HG03045 (cell line): Measurements from ENCODE around the gene STON1.
"Not testable (repeated sequence)": the region's sequence is repeated elsewhere in the genome, so short reads cannot be mapped to it uniquely, and the experiment has no call there.

ENCODE experiments used
- ATAC-seq: cut with Tn5 transposase; IDR thresholded peaks from one replicate; pipeline ENCODE4 v1.9.1; 2021; ENCODE audit warnings: mild to moderate bottlenecking, moderate library complexity; ENCODE audit not compliant: unreplicated experiment

STON1 gene, protein sequence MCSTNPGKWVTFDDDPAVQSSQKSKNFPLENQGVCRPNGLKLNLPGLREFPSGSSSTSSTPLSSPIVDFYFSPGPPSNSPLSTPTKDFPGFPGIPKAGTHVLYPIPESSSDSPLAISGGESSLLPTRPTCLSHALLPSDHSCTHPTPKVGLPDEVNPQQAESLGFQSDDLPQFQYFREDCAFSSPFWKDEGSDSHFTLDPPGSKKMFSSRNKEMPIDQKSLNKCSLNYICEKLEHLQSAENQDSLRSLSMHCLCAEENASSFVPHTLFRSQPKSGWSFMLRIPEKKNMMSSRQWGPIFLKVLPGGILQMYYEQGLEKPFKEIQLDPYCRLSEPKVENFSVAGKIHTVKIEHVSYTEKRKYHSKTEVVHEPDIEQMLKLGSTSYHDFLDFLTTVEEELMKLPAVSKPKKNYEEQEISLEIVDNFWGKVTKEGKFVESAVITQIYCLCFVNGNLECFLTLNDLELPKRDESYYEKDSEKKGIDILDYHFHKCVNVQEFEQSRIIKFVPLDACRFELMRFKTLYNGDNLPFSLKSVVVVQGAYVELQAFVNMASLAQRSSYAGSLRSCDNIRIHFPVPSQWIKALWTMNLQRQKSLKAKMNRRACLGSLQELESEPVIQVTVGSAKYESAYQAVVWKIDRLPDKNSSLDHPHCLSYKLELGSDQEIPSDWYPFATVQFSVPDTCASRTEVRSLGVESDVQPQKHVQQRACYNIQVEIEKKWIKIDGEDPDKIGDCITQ

GRCh38 chr2:48530033-48530811, at the start of gene STON1:
Gene STON1, plus strand, starts transcription at chr2:48530154. Its CDS starts 50,480 bp downstream, at chr2:48580634.
- ATAC-seq, result peak; percentile 44

GRCh38 chr2:48480526-48480925, 49.4 kb upstream of the STON1 start:
- no peak for ATAC-seq

DNA sequence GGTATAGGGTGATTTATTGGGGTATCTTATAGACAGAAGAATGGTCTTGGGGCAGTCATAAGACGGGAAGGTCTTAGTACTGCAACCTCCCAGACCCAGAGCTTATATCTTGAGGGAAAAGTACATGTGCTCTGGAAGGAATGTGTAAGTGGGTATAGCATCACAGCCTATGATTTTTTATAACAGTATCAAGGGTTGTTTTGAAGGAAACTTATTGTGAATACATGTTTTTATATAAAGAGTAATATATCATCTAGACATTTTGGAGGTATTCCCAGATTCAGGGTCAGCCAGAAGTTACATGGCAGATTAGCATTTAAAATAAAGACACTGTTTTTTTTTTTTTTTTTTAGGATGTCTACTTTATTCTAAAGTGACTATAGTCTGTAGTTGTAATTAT, 47.6 kb upstream of the STON1 start:
- no peak for ATAC-seq

DNA sequence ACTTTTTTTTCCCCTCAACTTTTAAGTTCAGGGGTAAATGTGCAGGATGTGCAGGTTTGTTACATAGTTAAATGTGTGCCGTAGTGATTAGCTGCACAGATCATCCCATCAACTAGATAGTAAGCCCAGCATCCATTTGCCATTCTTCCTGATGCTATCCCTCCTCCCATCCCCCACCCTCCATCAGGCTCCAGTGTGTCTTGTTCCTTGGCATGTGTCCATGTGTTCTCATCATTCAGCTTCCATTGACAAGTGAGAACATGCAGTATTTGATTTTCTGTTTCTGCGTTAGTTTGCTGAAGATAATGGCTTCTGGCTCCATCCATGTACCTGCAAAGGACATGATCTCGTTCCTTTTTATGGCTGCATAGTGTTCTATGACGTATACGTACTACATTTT, 47.2 kb upstream of the STON1 start:
- ATAC-seq, result no peak

DNA sequence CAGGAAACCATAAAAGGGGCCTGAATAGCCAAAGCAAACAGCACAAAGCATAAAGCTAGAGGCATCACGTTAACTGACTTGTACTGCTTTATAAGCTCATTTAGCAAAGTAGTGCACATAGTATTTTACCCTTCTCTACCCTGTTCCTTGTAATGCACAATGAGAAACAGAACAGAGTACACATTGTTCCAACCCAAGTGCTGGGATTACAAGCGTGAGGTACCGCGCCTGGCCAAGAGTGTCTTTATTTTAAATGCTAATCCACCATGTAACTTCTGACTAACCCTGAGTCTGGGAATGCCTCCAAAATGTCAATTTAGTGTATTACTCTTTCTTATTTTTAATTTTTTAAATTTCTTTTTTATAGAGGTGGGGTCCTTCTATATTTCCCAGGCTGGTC, 46.4 kb upstream of the STON1 start:
- no peak for ATAC-seq

DNA sequence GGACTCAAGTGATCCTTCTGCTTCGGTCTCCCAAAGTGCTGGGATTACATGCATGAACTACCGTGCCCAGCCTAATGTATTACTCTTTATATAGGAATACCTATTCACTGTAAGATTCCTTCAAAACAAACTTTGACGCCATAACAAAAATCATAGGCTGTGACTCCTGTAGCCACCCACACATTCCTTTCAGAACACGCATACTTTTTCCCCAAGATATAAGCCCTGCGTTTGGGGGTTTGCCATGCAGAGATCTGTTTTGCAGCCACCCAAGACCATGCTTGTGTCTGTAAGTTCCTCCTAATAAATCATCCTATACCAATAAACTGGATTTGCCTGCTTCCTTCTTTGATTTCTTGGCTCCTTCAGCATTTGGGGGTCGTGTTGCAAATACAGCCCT, 46.0 kb upstream of the STON1 start:
- ATAC-seq, result no peak

DNA sequence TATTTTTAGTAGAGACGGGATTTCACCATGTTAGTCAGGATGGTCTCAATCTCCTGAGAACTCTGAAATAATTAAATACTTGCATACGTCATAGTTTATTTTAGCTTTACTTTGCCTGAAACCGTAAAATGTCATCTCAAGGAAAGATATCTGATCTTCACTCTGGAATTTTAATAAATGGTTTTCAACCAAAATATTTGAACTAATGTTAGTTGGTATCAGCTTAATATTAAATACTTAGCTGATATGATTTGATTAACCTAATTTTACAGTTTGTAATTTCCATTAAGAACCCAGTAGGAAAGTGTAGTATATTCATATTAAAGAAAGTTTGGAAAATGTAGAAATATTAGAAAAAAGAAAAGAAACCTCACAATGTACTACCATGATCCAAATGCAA, 41.4 kb upstream of the STON1 start:
- ATAC-seq, result no peak

DNA sequence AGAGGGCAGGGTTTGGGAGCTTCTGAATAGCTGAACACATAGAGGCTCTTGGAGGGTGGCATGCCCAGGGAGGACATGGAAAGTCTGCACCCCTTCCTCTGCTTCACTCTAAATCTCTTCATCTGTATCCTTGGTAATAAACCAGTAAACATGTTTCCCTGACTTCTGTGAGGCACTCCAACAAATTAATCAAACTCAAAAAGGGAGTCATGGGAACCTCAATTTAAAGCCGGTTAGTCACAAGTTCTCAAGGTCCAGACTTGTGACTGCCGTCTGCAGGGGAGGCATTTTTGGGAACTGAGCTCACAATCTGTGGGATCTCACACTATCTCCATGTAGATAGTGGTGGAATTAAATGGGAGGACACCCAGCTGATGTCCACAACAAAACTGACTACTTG, 33.1 kb upstream of the STON1 start:
- ATAC-seq, result no peak

DNA sequence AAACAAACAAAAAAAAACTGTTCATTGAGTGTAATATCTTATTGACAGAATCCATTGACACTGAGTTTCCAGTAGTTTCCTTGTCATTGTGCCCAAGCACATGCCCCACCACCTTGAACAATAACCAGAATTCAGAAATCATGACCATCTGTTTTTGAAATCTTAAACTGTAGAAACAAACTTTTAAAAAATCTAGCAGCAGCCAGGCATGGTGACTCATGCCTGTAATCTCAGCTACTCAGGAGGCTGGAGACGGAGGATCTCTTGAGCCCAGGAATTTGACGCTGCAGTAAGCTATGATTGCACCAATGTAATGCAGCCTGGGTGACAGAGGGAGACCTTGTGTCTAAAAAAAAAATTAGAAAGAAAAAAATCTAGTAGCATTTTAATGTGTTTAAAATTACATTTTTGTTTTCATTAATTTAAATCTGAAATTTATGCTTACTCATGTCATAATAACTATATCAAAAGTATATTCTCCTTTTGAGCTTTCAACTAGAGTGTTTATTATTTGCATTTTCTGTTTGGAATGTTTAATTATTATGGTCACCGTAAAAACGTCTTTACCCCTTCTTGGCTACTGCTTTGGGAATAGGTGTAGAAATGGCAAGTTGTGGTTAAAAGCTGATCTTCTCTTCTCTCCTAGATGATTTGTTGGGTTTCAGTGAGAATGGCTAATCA, 25.2 kb upstream of the STON1 start:
- ATAC-seq, result no peak

GRCh38 chr2:48507111-48507510, 22.8 kb upstream of the STON1 start:
- no peak for ATAC-seq

GRCh38 chr2:48508461-48509124, 21.4 kb upstream of the STON1 start:
- no peak for ATAC-seq

GRCh38 chr2:48510329-48510728, 19.6 kb upstream of the STON1 start:
- ATAC-seq, result no peak

DNA sequence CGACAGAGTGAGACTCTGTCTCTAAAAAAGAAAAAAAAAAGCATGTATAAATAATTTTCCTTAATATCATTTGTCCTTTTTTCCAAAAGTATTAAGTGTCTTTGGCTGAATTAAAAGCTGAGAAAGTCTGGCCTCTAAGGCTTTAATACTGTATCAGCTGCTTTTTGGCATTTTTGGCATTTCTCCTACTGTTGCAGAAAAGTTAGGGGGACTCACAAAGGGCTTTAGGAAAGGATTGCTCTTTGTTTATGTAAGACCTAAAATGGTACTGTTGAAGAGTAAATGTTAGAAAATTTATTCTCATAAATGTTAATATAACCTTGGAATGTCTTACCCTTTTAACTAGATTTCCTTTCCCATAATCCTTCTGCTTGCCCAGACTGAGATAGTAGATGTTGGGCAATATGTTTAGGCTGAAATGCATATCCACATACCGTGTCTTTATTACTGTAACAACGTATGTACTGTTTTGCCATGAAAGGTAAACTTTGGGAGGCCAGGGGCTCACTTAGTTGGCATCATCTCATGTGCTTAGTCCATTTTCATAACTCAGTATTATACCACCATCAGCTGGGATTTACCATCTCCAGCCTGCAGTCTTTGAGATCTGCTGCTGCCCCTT, 18.0 kb upstream of the STON1 start:
- no peak for ATAC-seq

GRCh38 chr2:48512571-48512970, 17.4 kb upstream of the STON1 start:
- ATAC-seq, result no peak

- no peak for ATAC-seq
Observed at GRCh38 chr2:48514348-48515003, 15.5 kb upstream of the STON1 start.

GRCh38 chr2:48515513-48515985, 14.4 kb upstream of the STON1 start:
- ATAC-seq, result no peak

DNA sequence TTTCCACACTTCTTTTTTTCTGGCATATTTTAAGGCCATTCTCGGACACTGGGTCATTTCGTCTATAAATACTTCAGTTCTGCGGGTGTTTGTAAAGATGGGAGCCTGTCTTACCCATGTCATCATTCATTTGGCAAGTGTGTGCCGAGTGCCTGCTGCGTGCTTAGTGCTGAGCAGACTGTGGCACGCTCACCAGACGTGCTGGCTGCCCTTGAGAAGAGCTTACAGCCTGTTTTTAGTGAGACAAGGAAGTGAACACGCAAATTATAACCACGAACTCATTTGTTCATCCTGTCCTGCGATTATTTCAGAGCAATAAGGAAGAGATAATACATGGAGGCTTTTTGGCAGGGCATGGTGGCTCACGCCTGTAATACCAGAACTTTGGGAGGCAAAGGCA, 10.4 kb upstream of the STON1 start:
- ATAC-seq, result no peak

- not testable (repeated sequence) for ATAC-seq
Observed at GRCh38 chr2:48524756-48525155, 5.2 kb upstream of the STON1 start.

DNA sequence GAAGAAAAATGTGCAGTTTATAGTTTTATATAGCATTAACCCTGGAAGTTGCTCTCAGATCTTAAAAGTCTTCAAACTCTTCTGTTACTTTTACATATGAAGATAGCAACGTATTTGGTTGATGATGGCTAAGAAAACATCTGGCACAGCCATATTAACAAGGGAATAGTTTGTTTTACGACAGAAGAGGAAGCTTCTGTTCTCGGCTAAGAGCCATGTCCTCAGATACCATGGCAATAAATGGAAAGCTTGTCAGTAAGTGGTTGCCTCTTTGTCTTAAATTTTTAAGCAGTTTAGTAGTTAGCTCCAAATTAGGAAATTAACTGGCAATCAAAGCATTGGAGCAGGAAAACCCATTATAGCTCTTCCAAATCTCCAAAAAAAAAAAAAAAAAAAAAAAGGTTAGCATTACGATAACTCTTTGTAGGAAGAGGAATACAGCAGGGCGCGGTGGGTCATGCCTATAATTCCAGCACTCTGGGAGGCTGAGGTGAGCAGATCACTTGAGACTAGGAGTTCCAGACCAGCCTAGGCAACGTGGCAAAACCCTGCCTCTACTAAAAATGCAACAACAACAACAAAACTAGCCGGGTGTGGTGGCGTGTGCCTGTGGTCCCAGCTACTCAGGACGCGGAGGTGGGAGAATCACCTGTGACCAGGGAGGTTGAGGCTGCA, 4.5 kb upstream of the STON1 start:
- no peak for ATAC-seq
